Fibroblast of skin of right quadriceps (primary cell): Measurements from ENCODE around the gene UBA1.
A peak's percentile ranks its signal among the peaks of the same experiment; 100 is the strongest.
"Not testable (repeated sequence)": the region's sequence is repeated elsewhere in the genome, so short reads cannot be mapped to it uniquely, and the experiment has no call there.

Source experiments
- DNase-seq: peaks from one replicate; pipeline ENCODE4 v3.0.0-alpha.2; 2013

UBA1 gene

DNA sequence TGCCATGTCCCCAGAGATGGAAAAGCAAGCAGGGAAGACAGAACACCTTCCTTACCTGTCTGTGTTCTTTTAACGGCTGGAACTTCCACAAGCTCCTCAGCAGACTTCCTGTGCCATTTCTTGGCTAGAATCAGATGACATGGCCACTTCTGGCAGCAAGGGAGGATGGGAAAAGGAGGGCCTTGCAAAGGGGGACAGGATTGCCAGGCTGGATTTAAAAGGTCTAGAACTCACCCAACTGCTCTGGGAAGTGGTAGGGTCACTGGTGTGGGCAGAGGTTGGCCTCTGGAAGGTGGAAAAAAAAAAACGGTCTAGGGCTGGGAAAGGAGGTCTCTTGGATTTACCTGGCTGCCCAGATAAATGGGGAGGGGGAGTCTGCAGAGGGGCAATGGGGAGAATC, 37.5 kb downstream of the UBA1 start:
- DNase-seq = no peak

DNA sequence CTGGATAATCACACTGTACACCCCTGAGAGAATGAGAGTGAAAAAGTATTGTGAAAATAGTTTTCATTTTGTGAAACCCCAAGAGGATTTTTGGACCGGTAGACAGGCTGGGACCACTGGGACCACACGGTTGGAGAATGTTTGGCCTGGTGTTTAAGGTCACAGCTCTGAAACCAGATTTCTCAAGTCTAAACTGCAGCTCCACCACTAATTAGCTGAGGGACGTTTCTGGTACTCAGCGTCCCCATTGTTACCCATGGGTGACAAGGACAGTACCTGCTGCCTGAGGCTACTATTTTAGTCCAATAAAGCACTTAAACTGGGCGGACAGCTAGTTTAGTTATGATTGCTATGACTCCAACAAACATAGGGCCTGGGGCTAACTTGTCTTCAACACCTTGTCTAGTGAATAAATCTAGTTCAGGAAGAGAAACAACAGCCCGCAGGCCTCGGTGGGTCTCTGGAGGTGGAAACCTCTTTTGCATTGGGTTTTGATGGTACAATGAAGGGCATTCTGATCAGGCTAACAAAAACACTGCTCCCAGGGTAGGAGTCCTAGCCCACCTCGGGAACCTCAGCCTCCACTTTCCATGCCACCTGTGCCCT, 38.7 kb downstream of the UBA1 start:
- DNase-seq = no peak

- DNase-seq = peak; percentile 65
Measured at GRCh38 chrX:47232803-47233332, 39.2 kb downstream of the UBA1 start, which contains the start of gene USP11. USP11 (plus strand) TSS chrX:47233009; CDS start chrX:47233044, 35 bp downstream.

DNA sequence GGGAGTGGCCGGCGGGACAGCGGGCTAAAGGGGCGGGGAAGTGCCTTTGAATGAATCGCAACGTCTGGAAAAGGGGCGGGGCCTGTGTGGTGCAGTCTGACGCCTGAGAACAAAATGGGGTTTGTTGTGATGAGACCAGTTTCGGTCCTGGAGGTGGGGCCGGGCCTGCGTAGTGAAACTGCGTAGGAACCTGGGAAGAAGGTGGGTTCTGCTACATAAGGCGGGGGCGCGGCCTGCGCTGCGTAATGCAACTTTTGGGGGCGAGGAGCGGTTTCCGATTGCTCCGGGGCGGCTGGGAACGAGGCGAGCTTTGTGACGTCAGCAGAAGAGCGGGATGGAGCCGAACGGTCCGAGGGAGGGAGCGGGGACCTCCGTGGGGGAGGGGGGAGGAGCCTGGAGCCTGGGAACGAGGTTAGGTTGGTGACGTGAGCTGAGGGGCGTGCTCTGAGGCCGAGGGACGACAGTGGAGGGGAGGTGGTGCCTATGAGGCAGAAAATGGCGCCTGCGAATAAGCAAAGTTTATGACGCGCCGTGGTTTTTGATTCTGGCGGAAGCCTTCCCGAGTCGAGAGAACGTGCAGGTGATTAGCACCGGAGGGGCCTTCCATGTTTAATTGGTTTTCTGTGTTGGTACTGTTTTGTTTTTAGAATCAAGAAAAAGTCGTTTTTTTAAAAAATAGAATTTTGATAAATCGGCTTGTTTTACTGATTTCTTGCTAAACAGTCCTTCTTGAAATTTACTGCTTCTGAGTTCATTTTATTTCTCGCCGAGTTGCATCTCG, 39.9 kb downstream of the UBA1 start:
- peak; percentile 94 for DNase-seq

- no peak for DNase-seq
Measured at GRCh38 chrX:47234583-47234982, 41.0 kb downstream of the UBA1 start.

GRCh38 chrX:47235691-47236103, 42.1 kb downstream of the UBA1 start:
- DNase-seq = no peak

GRCh38 chrX:47239199-47239598, 45.6 kb downstream of the UBA1 start:
- no peak for DNase-seq

DNA sequence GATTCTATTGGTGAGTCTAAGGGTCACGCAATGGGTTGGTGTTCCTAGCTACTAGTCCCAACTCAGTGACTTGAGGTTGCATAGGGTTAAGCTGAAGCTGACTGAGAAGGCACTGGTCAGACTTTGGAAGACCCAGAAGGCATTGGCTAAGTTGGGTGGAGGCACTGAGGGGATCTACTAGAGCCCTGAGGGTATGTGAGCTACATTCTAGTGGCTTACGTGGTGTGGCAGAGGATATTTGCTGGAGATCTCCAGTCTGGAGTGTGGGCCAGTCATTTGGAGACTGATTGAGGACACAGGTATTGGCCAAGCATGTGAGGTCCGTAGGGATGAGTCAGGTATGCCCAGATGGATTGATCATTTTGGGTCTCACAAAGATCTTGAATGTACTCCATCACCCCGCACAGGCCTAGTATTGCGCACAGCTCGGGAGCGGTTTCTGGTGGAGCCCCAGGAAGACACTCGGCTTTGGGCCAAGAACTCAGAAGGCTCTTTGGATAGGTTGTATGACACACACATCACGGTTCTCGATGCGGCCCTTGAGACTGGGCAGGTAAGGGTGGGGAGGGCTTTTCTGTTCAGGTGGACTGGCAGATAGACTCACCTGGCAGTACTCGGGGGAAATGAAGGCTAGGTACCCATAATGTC, 46.4 kb downstream of the UBA1 start:
- DNase-seq = no peak

DNA sequence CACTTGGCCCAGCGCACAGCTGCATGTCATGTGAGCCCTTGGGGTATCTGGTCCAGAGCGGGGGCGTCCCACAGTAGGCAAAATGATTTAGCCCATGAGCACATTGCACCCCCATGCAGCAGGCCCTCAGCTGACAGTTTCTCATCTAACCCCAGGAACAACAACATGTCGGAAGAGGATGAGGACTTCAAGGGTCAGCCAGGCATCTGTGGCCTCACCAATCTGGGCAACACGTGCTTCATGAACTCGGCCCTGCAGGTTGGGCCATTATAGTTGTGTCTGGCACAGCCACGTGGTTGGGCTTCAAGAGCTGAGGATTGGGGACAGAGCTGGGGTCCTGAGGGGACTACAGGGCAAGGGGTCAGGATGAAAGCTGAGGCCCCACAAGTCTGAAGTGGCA, 47.0 kb downstream of the UBA1 start:
- no peak for DNase-seq

DNA sequence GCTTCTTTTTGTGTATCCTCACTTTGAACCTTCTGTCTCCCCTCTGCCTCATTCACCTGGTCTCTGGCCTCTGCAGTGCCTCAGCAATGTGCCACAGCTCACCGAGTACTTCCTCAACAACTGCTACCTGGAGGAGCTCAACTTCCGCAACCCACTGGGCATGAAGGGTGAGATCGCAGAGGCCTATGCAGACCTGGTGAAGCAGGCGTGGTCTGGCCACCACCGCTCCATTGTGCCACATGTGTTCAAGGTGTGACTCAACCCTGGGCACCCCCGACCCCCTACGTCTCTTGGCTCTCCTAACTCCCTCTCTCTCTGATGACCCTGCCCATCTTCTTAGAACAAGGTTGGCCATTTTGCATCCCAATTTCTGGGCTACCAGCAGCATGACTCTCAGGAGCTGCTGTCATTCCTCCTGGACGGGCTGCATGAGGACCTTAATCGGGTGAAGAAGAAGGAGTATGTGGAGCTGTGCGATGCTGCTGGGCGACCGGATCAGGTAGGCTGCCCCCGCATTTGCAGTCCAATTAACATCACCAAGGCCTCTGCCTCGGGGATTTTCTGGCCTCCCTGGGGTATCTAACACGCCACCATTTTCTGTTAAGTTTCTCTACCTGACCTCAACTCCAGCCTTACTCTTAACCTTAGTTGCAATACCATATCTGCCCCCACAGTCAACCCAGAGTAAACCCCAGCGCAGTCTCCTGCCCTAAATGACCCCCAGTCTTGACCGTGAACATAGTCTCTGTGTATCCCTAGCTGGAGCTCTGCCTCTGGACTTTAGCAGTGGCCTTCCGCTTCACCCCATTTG, 47.8 kb downstream of the UBA1 start:
- no peak for DNase-seq

DNA sequence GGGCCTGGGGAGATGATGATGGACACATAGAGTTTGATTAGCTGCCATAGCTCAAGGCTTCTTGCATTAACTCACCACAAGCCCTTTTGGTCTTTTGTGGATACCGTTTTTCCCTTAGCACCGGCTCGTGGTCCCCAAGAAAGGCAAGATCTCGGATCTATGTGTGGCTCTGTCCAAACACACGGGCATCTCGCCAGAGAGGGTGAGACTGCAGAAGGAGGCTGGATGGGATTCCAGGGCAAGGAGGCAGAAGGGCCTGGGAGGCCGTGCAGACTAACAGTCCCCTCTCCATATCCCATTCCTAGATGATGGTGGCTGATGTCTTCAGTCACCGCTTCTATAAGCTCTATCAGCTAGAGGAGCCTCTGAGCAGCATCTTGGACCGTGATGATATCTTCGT, 48.7 kb downstream of the UBA1 start:
- no peak for DNase-seq

DNA sequence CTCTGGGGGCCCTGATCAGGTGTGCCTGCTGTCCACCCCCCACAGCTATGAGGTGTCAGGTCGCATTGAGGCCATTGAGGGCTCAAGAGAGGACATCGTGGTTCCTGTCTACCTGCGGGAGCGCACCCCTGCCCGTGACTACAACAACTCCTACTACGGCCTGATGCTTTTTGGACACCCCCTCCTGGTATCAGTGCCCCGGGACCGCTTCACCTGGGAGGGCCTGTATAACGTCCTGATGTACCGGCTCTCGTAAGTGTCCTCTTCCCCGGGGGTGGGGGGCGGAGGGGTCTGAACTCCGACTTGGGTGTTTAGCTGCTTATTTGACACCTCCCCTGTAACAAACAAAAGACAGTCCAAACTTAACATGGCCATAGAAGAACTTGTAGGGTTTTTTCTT, 49.7 kb downstream of the UBA1 start:
- DNase-seq = no peak

GRCh38 chrX:47244676-47245075, 51.0 kb downstream of the UBA1 start:
- DNase-seq = no peak

- no peak for DNase-seq
Measured at GRCh38 chrX:47245156-47245555, 51.5 kb downstream of the UBA1 start.

GRCh38 chrX:47247206-47247998, 53.8 kb downstream of the UBA1 start:
- peak; percentile 47 for DNase-seq

GRCh38 chrX:47247999-47248320, 54.3 kb downstream of the UBA1 start:
- no peak for DNase-seq

GRCh38 chrX:47248576-47248975, 54.9 kb downstream of the UBA1 start:
- DNase-seq = no peak

- no peak for DNase-seq
Measured at GRCh38 chrX:47250017-47250347, 56.4 kb downstream of the UBA1 start.

DNA sequence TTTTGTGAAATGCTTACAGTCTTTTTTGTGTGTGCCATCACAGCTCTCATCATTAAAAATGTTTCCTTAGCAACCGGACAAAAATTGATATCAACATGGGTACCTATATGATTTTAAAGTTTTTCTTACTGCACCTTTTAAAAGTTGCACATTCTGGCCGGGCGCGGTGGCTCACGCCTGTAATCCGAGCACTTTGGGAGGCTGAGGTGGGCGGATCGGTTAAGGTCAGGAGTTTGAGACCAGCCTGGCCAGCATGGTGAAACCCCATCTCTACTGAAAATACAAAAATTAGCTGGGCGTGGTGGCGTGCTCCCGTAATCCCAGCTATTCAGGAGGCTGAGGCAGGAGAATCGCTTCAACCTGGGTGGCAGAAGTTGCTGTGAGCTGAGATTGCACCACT, 64.0 kb downstream of the UBA1 start:
- DNase-seq = not testable (repeated sequence)
